AG09319 (cell line): Measurements from ENCODE around the gene QRFP.

Source experiments
- DNase-seq: peaks from one replicate; pipeline ENCODE4 v3.0.0-alpha.2; 2010; ENCODE audit warnings: low read depth; ENCODE audit errors: extremely low read depth
- TF ChIP-seq, protein P1 (sequence below): IDR thresholded peaks from 2 replicates; pipeline ENCODE4 v1.5.1; 2011; ENCODE audit warnings: low read depth, mild to moderate bottlenecking, inconsistent platforms, low read length, moderate library complexity

The QRFP gene

GRCh38 chr9:130892477-130893304, 3.9 kb downstream of the QRFP start:
- TF ChIP-seq, protein P1, sequence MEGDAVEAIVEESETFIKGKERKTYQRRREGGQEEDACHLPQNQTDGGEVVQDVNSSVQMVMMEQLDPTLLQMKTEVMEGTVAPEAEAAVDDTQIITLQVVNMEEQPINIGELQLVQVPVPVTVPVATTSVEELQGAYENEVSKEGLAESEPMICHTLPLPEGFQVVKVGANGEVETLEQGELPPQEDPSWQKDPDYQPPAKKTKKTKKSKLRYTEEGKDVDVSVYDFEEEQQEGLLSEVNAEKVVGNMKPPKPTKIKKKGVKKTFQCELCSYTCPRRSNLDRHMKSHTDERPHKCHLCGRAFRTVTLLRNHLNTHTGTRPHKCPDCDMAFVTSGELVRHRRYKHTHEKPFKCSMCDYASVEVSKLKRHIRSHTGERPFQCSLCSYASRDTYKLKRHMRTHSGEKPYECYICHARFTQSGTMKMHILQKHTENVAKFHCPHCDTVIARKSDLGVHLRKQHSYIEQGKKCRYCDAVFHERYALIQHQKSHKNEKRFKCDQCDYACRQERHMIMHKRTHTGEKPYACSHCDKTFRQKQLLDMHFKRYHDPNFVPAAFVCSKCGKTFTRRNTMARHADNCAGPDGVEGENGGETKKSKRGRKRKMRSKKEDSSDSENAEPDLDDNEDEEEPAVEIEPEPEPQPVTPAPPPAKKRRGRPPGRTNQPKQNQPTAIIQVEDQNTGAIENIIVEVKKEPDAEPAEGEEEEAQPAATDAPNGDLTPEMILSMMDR: no peak
- no peak for DNase-seq

GRCh38 chr9:130891688-130892476, 4.7 kb downstream of the QRFP start:
- TF ChIP-seq, protein P1: no peak
- DNase-seq: no peak

DNA sequence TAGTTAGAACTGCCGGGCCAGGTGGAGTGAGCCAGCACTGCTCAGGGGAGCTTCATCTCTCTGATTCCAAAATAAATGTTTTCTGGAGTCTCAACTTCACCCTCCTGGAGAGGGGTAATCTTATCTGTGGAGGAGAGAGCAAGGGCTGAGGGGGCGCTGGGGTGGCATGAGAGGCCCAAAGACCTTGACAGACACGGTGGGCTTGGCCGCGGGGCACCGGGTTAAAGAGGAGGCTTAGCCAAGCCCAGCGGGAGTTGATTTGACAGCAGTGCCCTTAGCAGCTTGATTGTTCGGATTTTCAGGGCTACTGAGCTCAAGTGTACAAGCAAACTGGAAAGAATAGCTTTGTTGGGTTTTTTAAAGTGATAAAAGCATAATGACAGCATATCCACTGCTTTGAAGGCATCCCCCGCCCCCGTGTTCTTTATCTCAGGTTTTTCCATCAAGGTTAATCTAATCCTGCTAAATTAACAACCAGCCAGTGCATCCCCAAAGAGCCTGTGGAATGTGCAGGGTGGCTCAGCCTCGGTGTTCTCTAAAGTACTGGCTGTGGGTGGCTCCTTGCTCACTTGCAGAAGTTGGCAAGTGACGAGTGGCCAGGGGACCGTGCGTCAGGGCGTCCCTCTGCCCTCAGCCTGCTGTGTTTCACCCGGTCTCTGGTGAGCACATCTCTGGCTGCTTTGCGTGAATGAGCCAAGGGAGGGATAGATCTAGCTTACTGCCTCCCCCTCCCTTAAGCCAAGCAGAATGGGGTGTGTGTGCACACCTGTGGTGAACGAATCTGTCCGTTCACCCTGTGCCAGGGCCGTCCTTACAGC, 5.5 kb downstream of the QRFP start:
- TF ChIP-seq, protein P1: no peak
- DNase-seq: no peak

DNA sequence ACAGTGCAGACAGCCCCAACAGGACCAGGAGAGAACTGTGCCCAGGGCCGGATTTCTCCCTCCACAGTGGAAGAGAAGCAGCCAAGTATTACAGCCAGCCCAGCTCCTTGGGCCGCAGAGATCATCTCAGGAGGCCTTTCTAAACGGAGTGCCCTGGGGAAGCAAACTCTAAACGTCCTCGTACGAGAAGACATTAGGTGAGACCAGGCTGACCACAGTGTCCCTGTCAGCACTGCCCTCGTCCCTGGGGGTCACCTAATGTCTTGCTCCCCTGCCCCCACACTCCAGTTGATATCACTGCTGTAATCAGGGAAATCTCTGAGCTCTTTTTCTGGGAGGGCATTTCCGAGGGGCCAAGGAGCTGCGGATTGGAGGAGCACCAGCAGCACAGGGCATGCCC, 6.5 kb downstream of the QRFP start:
- TF ChIP-seq, protein P1: no peak
- no peak for DNase-seq

- DNase-seq: no peak
- TF ChIP-seq, protein P1: no peak
Measured at GRCh38 chr9:130888146-130888885, 8.3 kb downstream of the QRFP start.

GRCh38 chr9:130887494-130888144, 9.0 kb downstream of the QRFP start:
- DNase-seq: no peak
- TF ChIP-seq, protein P1: no peak
